Right cardiac atrium (tissue), 5 donors: ENCODE data around the gene CHD6. TPM values are rescaled to one million over a fixed set of nuclear protein-coding genes. Genes with fewer than 3 reads are reported as not detected.
A peak's percentile ranks its signal among the peaks of the same experiment; 100 is the strongest.

ENCODE experiments used
- ATAC-seq, 2 donors: fragments of 200-7000 bp; cut with Tn5 transposase; one replicate each; pipeline versions ENCODE4 v1.8.0 to v1.9.1; 2020; ENCODE audit warnings: moderate library complexity in 2 of 2, mild to moderate bottlenecking in 1 of 2
- DNase-seq, 3 donors: peaks; one replicate each; pipeline ENCODE4 v3.0.0-alpha.2; 2020
- H3K27ac ChIP-seq: one replicate; pipeline ENCODE4 v1.5.1; 2013; ENCODE audit warnings: mild to moderate bottlenecking, low read length, control low read depth, moderate library complexity
- H3K27me3 ChIP-seq: one replicate; pipeline ENCODE4 v1.6.1; 2013; ENCODE audit not compliant: control insufficient read depth, insufficient read depth
- H3K4me1 ChIP-seq: one replicate; pipeline ENCODE4 v1.6.1; 2013; ENCODE audit warnings: low read length; ENCODE audit not compliant: control insufficient read depth, insufficient read depth
- H3K4me3 ChIP-seq: one replicate; pipeline ENCODE4 v1.5.1; 2013; ENCODE audit warnings: low read length, control low read depth
- H3K9me3 ChIP-seq: one replicate; pipeline ENCODE4 v1.6.1; 2013; ENCODE audit warnings: low read length; ENCODE audit not compliant: control insufficient read depth
- WGBS: extraction: QIAGEN DNeasy Blood & Tissue Kit; methylation state at CpG from one replicate; pipeline ENCODE4 v1.1.7; 2013; 5-methylcytosine and 5-hydroxymethylcytosine counted together
- intact Hi-C, 4 donors: fragments of 100-400 bp; cut with DNase I; formaldehyde crosslinking; loops; one replicate each; pipeline versions ENCODE4 v1.11.0 to v1.14.0; 2022 to 2023
- polyA plus RNA-seq: library from polyadenylated mRNA; stranded (reverse); fragments of 200-250 nt; gene quantifications from one replicate; pipeline ENCODE4 v1.2.3, GENCODE V29; 2013
- total RNA-seq, 4 donors: library from RNA; stranded (reverse); fragmentation: NEBNext Ultra II Directional; extraction: Animal tissue kit (Norgen Biotek cat#: 25700); gene quantifications; one replicate each; pipeline ENCODE4 v1.2.1, GENCODE V29; 2021
- donor health status: healthy with polysubstance abuse.
- donor health status: DM: no; HTN: yes; CAD: no.
- donor health status: DM: no; HTN: no; CAD: no.
- donor health status: DM: no; HTN: yes; CAD: no; lungs with severe emphysema.
- donor health status: DM: yes; HTN: yes; CAD: no.

CHD6 gene
- total and polyA plus RNA-seq, 5 donors: 9.7 to 53.9 (median 49.2) TPM

- Histone ChIP-seq H3K4me3 (no peak overlapping the region), H3K4me1 (peaks cover 3% of the 10 kb centered on the region), H3K27ac (no peak overlapping the region), H3K9me3 (no peaks in the 10 kb centered on the region), H3K27me3 (no peaks in the 10 kb centered on the region)
- DNase-seq: no peak
- intact Hi-C loops: no loop called here
- ATAC-seq: no peak
- 96% methylated on average over 1 of the region's 1 CpG for WGBS
Measured at GRCh38 chr20:41478026-41478425, 140.2 kb downstream of the CHD6 start.

GRCh38 chr20:41476446-41476845 lies 141.7 kb downstream of the CHD6 start:
- H3K27ac ChIP-seq: no peak overlapping the region
- intact Hi-C loops: no loop called here
- DNase-seq (no peak), ATAC-seq (peak in 1 of 2 donors; percentile 35)
- no peak overlapping the region for H3K4me3 ChIP-seq
- H3K4me1 ChIP-seq: peaks cover 3% of the 10 kb centered on the region
- WGBS: 95% methylated on average over 1 of the region's 1 CpG
- H3K9me3 ChIP-seq: no peaks in the 10 kb centered on the region
- H3K27me3 ChIP-seq: no peaks in the 10 kb centered on the region

GRCh38 chr20:41476013-41476441 lies 142.2 kb downstream of the CHD6 start:
- H3K4me1 ChIP-seq: peaks cover 3% of the 10 kb centered on the region
- H3K9me3 ChIP-seq: no peaks in the 10 kb centered on the region
- ATAC-seq (peak; percentile 87 to 90), DNase-seq (peak in 2 of 3 donors; percentile 23 to 61)
- H3K27me3 ChIP-seq: no peaks in the 10 kb centered on the region
- H3K4me3 ChIP-seq: no peak overlapping the region
- no peak overlapping the region for H3K27ac ChIP-seq
- intact Hi-C loops: no loop called here

- Histone ChIP-seq H3K4me1 (peaks cover 7% of the 10 kb centered on the region), H3K27me3 (no peaks in the 10 kb centered on the region), H3K4me3 (no peak overlapping the region), H3K27ac (no peak overlapping the region), H3K9me3 (no peaks in the 10 kb centered on the region)
- intact Hi-C loops: no loop called here
- ATAC-seq (peak; percentile 42 to 55), DNase-seq (no peak)
- 29% methylated on average over 1 of the region's 1 CpG for WGBS
Measured at GRCh38 chr20:41475503-41475902, 142.7 kb downstream of the CHD6 start.

GRCh38 chr20:41470362-41471095 lies 147.6 kb downstream of the CHD6 start:
- Histone ChIP-seq H3K4me1 (peaks cover 7% of the 10 kb centered on the region), H3K27ac (no peak overlapping the region), H3K9me3 (no peaks in the 10 kb centered on the region), H3K4me3 (no peak overlapping the region), H3K27me3 (no peaks in the 10 kb centered on the region)
- no peak for ATAC-seq
- DNase-seq: no peak
- intact Hi-C loops: no loop called here
- 87% methylated on average over 7 of the region's 7 CpGs for WGBS

GRCh38 chr20:41469868-41470267 lies 148.3 kb downstream of the CHD6 start:
- Histone ChIP-seq H3K27ac (no peak overlapping the region), H3K27me3 (no peaks in the 10 kb centered on the region), H3K4me1 (peaks cover 7% of the 10 kb centered on the region), H3K9me3 (no peaks in the 10 kb centered on the region), H3K4me3 (no peak overlapping the region)
- ATAC-seq: peak in 1 of 2 donors; percentile 40
- peak in 1 of 3 donors; percentile 74 for DNase-seq
- intact Hi-C loops: no loop called here
- 46% methylated on average over 3 of the region's 3 CpGs for WGBS

GRCh38 chr20:41468994-41469600 lies 149.1 kb downstream of the CHD6 start:
- H3K27ac ChIP-seq: peak overlapping the region; percentile 15
- DNase-seq: no peak
- no peak overlapping the region for H3K4me3 ChIP-seq
- no peaks in the 10 kb centered on the region for H3K27me3 ChIP-seq
- WGBS: 30% methylated on average over 5 of the region's 5 CpGs
- H3K4me1 ChIP-seq: peaks cover 7% of the 10 kb centered on the region
- H3K9me3 ChIP-seq: no peaks in the 10 kb centered on the region
- intact Hi-C loops: no loop called here
- peak; percentile 20 to 27 for ATAC-seq

- H3K27ac ChIP-seq: no peak overlapping the region
- WGBS: 70% methylated on average over 5 of the region's 5 CpGs
Measured at GRCh38 chr20:41467690-41468089, 150.5 kb downstream of the CHD6 start.

GRCh38 chr20:41467220-41467619 lies 151.0 kb downstream of the CHD6 start:
- peaks cover 7% of the 10 kb centered on the region for H3K4me1 ChIP-seq
- intact Hi-C loops: no loop called here
- no peak overlapping the region for H3K27ac ChIP-seq
- no peak overlapping the region for H3K4me3 ChIP-seq
- H3K27me3 ChIP-seq: no peaks in the 10 kb centered on the region
- ATAC-seq (no peak), DNase-seq (no peak)
- WGBS: 66% methylated on average over 3 of the region's 3 CpGs
- H3K9me3 ChIP-seq: no peaks in the 10 kb centered on the region

More at GRCh38 chr20:41467690-41468089, 150.5 kb downstream of the CHD6 start:
- ATAC-seq (no peak), DNase-seq (no peak)
- H3K27me3 ChIP-seq: no peaks in the 10 kb centered on the region
- H3K4me1 ChIP-seq: peaks cover 7% of the 10 kb centered on the region
- no peaks in the 10 kb centered on the region for H3K9me3 ChIP-seq
- intact Hi-C loops: no loop called here
- H3K4me3 ChIP-seq: no peak overlapping the region

GRCh38 chr20:41463567-41463966 lies 154.6 kb downstream of the CHD6 start:
- intact Hi-C loops: no loop called here
- DNase-seq (no peak), ATAC-seq (no peak)
- Histone ChIP-seq H3K4me1 (no peaks in the 10 kb centered on the region), H3K4me3 (no peak overlapping the region), H3K9me3 (no peaks in the 10 kb centered on the region), H3K27ac (no peak overlapping the region), H3K27me3 (no peaks in the 10 kb centered on the region)
- WGBS: 94% methylated on average over 1 of the region's 1 CpG

- Histone ChIP-seq H3K27ac (no peak overlapping the region), H3K4me1 (no peaks in the 10 kb centered on the region), H3K9me3 (no peaks in the 10 kb centered on the region), H3K27me3 (no peaks in the 10 kb centered on the region), H3K4me3 (no peak overlapping the region)
- 96% methylated on average over 6 of the region's 6 CpGs for WGBS
- ATAC-seq (no peak), DNase-seq (no peak)
- intact Hi-C loops: no loop called here
Measured at GRCh38 chr20:41462372-41463161, 155.6 kb downstream of the CHD6 start.
